Measurements from ENCODE around the gene TENM3.

- TF ChIP-seq SP1 (IDR thresholded peaks at IDR 0.05; ENCODE audit: low read depth, low read length), result no peak
- no peak for TF ChIP-seq CTCF (IDR thresholded peaks at IDR 0.05 in 2 of 3, conservative IDR thresholded peaks at IDR 0.05 in 1 of 3; ENCODE audit: control insufficient read depth in 2 of 3, extremely low read depth in 1 of 3, insufficient read depth in 1 of 3, low read depth in 3 of 3, low read length in 3 of 3)
- TF ChIP-seq POLR2AphosphoS5 (IDR thresholded peaks at IDR 0.05; ENCODE audit: low read length), result no peak
- no peak for TF ChIP-seq TARDBP (IDR thresholded peaks at IDR 0.05; ENCODE audit: borderline replicate concordance)
- no peak for TF ChIP-seq E4F1 (IDR thresholded peaks at IDR 0.05; ENCODE audit: borderline replicate concordance, partially characterized antibody)
- TF ChIP-seq ZNF622 (IDR thresholded peaks at IDR 0.05), result no peak
- no peak for TF ChIP-seq POLR2A (IDR thresholded peaks at IDR 0.05; ENCODE audit: low read depth, low read length)
- no peak for TF ChIP-seq EP300 (IDR thresholded peaks at IDR 0.05; ENCODE audit: borderline replicate concordance in 1 of 2, control insufficient read depth in 1 of 2, low read depth in 2 of 2, low read length in 2 of 2)
- TF ChIP-seq SPI1 (IDR thresholded peaks at IDR 0.05; ENCODE audit: borderline replicate concordance, insufficient read depth, low read depth, low read length), result no peak
- TF ChIP-seq CEBPB (IDR thresholded peaks at IDR 0.05; ENCODE audit: borderline replicate concordance in 1 of 2, low read depth in 2 of 2, low read length in 2 of 2), result no peak
- TF ChIP-seq ZNF687 (IDR thresholded peaks at IDR 0.05), result no peak
- no peak for TF ChIP-seq REST (IDR thresholded peaks at IDR 0.05; ENCODE audit: low read depth, low read length)
- TF ChIP-seq RAD21 (IDR thresholded peaks at IDR 0.05; ENCODE audit: insufficient read depth, low read depth, low read length), result no peak
- no peak for TF ChIP-seq TAF1 (IDR thresholded peaks at IDR 0.05; ENCODE audit: borderline replicate concordance, low read depth, low read length)
These were observed 310.5 kb downstream of the TENM3 start for GRCh38 chr4:182553653-182554052.

Measured in GM12878 (cell line).